Peyer's patch (tissue), 4 donors: ENCODE data around the gene PRRX2. TPM values are rescaled to one million over a fixed set of nuclear protein-coding genes. Genes with fewer than 3 reads are reported as not detected.
"Not testable (repeated sequence)": the region's sequence is repeated elsewhere in the genome, so short reads cannot be mapped to it uniquely, and the experiment has no call there.

Experiments
- DNase-seq, 3 donors: peaks; one replicate each; pipeline ENCODE4 v3.0.0-alpha.2; 2017 to 2019
- H3K27ac ChIP-seq, 4 donors: fragments of 200-600 bp; sonication (generic); one replicate each; pipeline ENCODE4 v1.5.1; 2016 to 2019
- H3K27me3 ChIP-seq, 2 donors: fragments of 200-600 bp; sonication (generic); one replicate each; pipeline ENCODE4 v1.5.1; 2019
- H3K36me3 ChIP-seq, 3 donors: fragments of 200-600 bp; sonication (generic); one replicate each; pipeline ENCODE4 v1.5.1; 2016 to 2019
- H3K4me1 ChIP-seq, 4 donors: fragments of 200-600 bp; sonication (generic); one replicate each; pipeline ENCODE4 v1.5.1; 2016 to 2019
- H3K4me3 ChIP-seq, 4 donors: fragments of 200-600 bp; sonication (generic); 1 replicate in 3 of 4; 2 replicates in 1 of 4; pipeline ENCODE4 v1.5.1; 2016 to 2019; ENCODE audit warnings: mild to moderate bottlenecking in 1 of 4
- H3K9me3 ChIP-seq, 4 donors: fragments of 200-600 bp; sonication (generic); one replicate each; pipeline ENCODE4 v1.5.1; 2016 to 2019; ENCODE audit warnings: mild to moderate bottlenecking in 1 of 4
- POLR2A ChIP-seq, 2 donors: fragments of 450-650 bp; IDR thresholded peaks; one replicate each; pipeline ENCODE4 v1.5.1; 2017; ENCODE audit warnings: antibody characterized with exemption in 2 of 2, mild to moderate bottlenecking in 2 of 2, moderate library complexity in 2 of 2
- total RNA-seq, 4 donors: library from RNA; depleted of rRNA; stranded (reverse); fragments of >200 nt; gene quantifications; one replicate each; pipeline ENCODE4 v1.1.0, GENCODE V29; 2016
- TF ChIP-seq, protein P1 (sequence below), 6 experiments: fragments of 450-650 bp in 4 of 6; fragments of 200-600 bp in 2 of 6; sonication (generic) in 1 of 6; IDR thresholded peaks; one replicate each; pipeline ENCODE4 v1.5.1; 2017 to 2019; ENCODE audit warnings: antibody characterized with exemption in 6 of 6, mild to moderate bottlenecking in 3 of 6, moderate library complexity in 1 of 6

Gene PRRX2
- total RNA-seq, 4 donors from 2014 or later: 5.0 TPM; not detected in 3

DNA sequence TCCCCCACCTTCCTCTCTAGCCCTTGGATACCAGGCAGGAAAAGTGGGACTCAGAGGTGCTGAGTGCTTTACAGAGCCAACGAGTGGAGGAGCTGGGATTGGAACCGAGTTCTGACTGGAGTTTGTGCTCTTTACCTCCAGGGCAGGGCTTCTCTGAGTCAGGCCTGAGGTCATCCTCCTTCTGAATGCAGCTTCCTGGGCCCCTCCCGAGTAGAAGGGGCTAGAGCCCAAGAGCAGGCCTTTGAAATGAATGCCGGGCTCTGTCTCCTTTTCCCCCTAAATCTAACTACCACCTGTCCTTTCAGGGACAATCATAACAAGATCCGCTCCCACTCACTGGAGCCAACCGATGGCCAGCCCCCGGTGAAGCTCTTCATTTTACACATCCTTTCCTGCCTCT, 74.7 kb downstream of the PRRX2 start:
- DNase-seq: no peak
- H3K27me3 ChIP-seq: no peaks in the 10 kb centered on the region
- peaks cover 0 to 7% (median 0%) of the 10 kb centered on the region in 4 donors for H3K4me1 ChIP-seq
- no peak overlapping the region for H3K27ac ChIP-seq
- H3K9me3 ChIP-seq: no peaks in the 10 kb centered on the region
- H3K4me3 ChIP-seq: no peak overlapping the region
- TF ChIP-seq POLR2A (IDR thresholded peaks at IDR 0.05): no peak
- TF ChIP-seq, protein P1, sequence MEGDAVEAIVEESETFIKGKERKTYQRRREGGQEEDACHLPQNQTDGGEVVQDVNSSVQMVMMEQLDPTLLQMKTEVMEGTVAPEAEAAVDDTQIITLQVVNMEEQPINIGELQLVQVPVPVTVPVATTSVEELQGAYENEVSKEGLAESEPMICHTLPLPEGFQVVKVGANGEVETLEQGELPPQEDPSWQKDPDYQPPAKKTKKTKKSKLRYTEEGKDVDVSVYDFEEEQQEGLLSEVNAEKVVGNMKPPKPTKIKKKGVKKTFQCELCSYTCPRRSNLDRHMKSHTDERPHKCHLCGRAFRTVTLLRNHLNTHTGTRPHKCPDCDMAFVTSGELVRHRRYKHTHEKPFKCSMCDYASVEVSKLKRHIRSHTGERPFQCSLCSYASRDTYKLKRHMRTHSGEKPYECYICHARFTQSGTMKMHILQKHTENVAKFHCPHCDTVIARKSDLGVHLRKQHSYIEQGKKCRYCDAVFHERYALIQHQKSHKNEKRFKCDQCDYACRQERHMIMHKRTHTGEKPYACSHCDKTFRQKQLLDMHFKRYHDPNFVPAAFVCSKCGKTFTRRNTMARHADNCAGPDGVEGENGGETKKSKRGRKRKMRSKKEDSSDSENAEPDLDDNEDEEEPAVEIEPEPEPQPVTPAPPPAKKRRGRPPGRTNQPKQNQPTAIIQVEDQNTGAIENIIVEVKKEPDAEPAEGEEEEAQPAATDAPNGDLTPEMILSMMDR (IDR thresholded peaks at IDR 0.05): no peak
- no peaks in the 10 kb centered on the region for H3K36me3 ChIP-seq

DNA sequence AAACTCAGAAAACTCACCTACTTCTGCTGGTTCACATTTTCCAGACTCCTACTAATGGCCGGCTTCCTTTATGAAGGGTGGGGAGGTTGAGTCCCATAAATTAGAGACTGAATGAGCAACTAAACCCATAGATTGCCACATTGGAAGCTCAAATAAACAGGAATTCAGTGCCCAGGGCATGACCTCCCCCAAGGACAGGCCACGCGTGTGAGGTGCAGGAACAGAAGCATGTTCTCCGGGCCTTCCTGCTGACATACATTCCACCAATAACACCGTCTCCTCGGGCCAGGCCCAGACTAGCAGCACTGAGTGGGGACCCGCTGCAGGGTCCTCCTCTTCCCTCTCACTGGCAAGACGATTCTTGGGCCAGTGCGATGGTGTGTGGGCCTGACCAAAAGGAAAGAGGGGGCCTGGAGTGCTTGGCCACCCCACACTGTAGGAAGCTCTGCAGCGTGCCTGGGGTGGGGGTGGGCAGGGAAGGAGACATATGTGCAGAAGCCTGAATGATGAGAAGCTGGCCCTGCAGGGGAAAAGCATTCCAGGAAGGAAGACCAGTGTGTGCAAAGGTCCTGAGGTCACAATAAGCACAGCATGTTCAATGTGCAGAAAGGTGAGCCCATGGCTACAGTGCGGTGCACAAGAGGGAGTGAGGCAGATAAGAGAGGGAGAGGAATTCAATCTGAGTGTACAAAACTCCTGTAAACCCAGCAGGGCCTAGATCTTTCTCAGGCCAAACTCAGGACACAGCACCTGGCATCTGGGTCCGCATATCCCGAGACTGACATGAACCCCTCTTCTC, 75.4 kb downstream of the PRRX2 start:
- Histone ChIP-seq H3K4me1 (peaks cover 0 to 7% (median 0%) of the 10 kb centered on the region in 4 donors), H3K27me3 (no peaks in the 10 kb centered on the region), H3K36me3 (no peaks in the 10 kb centered on the region), H3K27ac (no peak overlapping the region), H3K4me3 (no peak overlapping the region), H3K9me3 (no peaks in the 10 kb centered on the region)
- no peak for TF ChIP-seq POLR2A (IDR thresholded peaks at IDR 0.05)
- TF ChIP-seq, protein P1 (IDR thresholded peaks at IDR 0.05): no peak
- DNase-seq: no peak

DNA sequence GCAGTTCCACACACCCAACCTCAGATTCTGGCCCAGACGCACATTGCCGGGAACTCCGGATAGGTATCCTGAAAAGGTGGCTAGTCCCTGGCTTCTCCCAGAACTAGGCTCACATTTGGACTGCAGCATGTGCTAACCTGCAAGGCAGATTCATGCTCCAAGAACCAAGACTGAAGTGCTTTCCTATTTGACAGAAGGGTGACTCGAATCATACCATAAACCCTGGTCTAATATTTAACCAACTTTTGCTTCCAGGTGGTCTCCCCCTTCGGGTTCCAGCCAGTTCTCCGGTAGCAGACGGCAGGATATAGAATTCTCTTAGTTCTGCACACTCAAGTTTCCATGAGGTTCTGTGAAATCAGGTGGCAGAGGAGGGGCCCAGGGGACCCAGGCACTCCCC, 79.8 kb downstream of the PRRX2 start:
- TF ChIP-seq POLR2A (IDR thresholded peaks at IDR 0.05): no peak
- TF ChIP-seq, protein P1 (IDR thresholded peaks at IDR 0.05): no peak
- H3K27ac ChIP-seq: no peak overlapping the region
- H3K9me3 ChIP-seq: no peaks in the 10 kb centered on the region
- H3K4me3 ChIP-seq: no peak overlapping the region
- no peaks in the 10 kb centered on the region for H3K27me3 ChIP-seq
- no peaks in the 10 kb centered on the region for H3K4me1 ChIP-seq
- H3K36me3 ChIP-seq: no peaks in the 10 kb centered on the region
- no peak for DNase-seq

DNA sequence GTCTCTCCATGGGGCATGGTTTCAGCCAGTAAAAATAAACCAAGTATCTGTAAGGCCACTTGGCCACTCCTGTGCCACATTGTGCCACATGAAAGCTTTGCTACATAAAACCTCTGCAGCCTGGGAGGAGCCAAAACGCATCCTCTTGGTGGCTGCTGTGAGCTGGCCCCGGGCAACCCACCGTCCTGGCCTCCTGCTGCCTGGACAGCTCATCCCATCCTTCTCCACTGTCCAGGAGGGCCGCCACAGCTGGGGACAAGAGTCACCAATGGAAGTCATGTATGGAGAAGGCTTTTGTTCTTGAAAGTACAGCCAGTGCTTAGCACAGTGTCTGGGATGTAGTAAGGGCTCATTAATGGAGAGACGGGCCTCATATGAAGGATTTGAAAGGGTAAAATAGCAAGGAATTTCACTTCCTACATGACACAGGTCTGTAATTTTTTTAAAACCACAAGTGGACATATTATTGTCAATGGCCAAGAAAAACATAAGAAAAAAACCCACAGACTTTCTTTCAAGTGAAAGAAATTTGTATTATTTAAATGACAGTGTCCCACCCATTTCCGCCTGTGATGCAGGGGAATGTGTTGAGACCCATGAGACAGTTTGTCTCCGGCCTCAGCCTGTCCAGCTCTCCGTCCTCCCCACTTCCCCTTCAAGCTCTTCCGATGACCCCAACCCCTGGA, 80.8 kb downstream of the PRRX2 start:
- DNase-seq: no peak
- H3K9me3 ChIP-seq: no peaks in the 10 kb centered on the region
- no peaks in the 10 kb centered on the region for H3K27me3 ChIP-seq
- no peak overlapping the region for H3K4me3 ChIP-seq
- H3K4me1 ChIP-seq: no peaks in the 10 kb centered on the region
- H3K36me3 ChIP-seq: no peaks in the 10 kb centered on the region
- TF ChIP-seq, protein P1 (IDR thresholded peaks at IDR 0.05): no peak
- TF ChIP-seq POLR2A (IDR thresholded peaks at IDR 0.05): no peak
- no peak overlapping the region for H3K27ac ChIP-seq

DNA sequence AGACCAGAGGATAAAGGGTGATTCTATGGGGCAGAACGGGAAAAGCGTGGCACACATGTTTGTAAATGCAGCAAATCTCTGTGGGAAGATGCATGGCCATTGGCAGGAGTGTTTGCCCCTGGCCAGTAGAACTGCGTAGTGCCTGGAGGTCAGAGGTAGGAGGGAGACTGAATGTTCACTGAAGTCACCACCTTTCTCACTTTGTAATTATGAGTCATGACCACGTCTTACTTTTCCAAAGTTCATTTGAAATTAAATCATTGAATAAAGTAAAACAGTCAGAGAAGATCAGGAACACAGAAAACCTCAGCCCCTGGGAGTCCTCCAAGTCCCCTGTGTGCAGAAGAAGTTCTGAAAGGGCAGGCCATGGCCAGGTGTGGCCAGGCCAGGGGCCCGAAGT, 82.8 kb downstream of the PRRX2 start:
- Histone ChIP-seq H3K27ac (no peak overlapping the region), H3K27me3 (no peaks in the 10 kb centered on the region), H3K4me3 (no peak overlapping the region), H3K4me1 (peaks cover 0 to 19% (median 0%) of the 10 kb centered on the region in 4 donors), H3K9me3 (no peaks in the 10 kb centered on the region), H3K36me3 (no peaks in the 10 kb centered on the region)
- DNase-seq: no peak
- TF ChIP-seq POLR2A (IDR thresholded peaks at IDR 0.05): no peak
- TF ChIP-seq, protein P1 (IDR thresholded peaks at IDR 0.05): no peak

DNA sequence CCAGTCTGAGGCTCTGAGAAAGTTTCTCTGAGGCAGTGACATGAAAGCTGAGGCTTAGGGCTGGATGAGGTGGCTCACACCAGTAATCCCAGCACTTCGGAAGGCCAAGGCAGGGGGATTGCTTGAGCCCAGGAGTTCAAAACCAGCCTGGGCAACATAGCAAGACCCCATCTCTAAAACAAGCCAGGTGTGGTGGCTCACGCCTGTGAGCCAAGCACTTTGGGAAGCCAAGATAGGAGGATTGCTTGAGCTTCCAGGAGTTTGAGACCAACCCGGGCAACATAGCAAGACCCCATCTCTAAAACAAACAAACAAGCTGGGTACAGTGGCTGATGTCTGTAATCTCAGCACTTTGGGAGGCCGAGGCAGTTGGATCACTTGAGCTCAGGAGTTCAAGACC, 83.6 kb downstream of the PRRX2 start:
- H3K4me1 ChIP-seq: peaks cover 0 to 21% (median 0%) of the 10 kb centered on the region in 4 donors
- not testable (repeated sequence) for H3K9me3 ChIP-seq, H3K36me3 ChIP-seq, H3K27me3 ChIP-seq, H3K4me3 ChIP-seq, H3K27ac ChIP-seq, DNase-seq
